ENCODE results near the gene CYLD.

Gene CYLD

GRCh38 chr16:50767197-50767596, 25.3 kb downstream of the CYLD start:
- FAIRE-seq = no peak
- no peak for DNase-seq (ENCODE audit: insufficient read length)
- TF ChIP-seq POLR2AphosphoS5 (IDR thresholded peaks at IDR 0.05; ENCODE audit: low read depth, low read length) (no peak), TAF1 (IDR thresholded peaks at IDR 0.05; ENCODE audit: borderline replicate concordance, low read depth, low read length) (no peak), POLR2A (IDR thresholded peaks at IDR 0.05; ENCODE audit: low read depth, low read length) (no peak)

- TF ChIP-seq POLR2AphosphoS5 (IDR thresholded peaks at IDR 0.05; ENCODE audit: low read depth, low read length) = no peak
- DNase-seq (ENCODE audit: insufficient read length) = no peak
- FAIRE-seq = no peak
These were observed 29.5 kb downstream of the CYLD start for GRCh38 chr16:50771366-50771765.

- no peak for FAIRE-seq
- no peak for TF ChIP-seq TAF1 (IDR thresholded peaks at IDR 0.05; ENCODE audit: borderline replicate concordance, low read depth, low read length)
- no peak for TF ChIP-seq POLR2AphosphoS5 (IDR thresholded peaks at IDR 0.05; ENCODE audit: low read depth, low read length)
- TF ChIP-seq POLR2A (IDR thresholded peaks at IDR 0.05; ENCODE audit: low read depth, low read length) = no peak
- DNase-seq (ENCODE audit: insufficient read length) = no peak
These were observed 32.5 kb downstream of the CYLD start for GRCh38 chr16:50774405-50774804.

GRCh38 chr16:50774960-50775359, 33.1 kb downstream of the CYLD start:
- FAIRE-seq = no peak
- no peak for DNase-seq (ENCODE audit: insufficient read length)
- no peak for TF ChIP-seq TAF1 (IDR thresholded peaks at IDR 0.05; ENCODE audit: borderline replicate concordance, low read depth, low read length)
- TF ChIP-seq POLR2A (IDR thresholded peaks at IDR 0.05; ENCODE audit: low read depth, low read length) = no peak
- TF ChIP-seq POLR2AphosphoS5 (IDR thresholded peaks at IDR 0.05; ENCODE audit: low read depth, low read length) = no peak

GRCh38 chr16:50776037-50776436, 34.2 kb downstream of the CYLD start:
- TF ChIP-seq POLR2AphosphoS5 (IDR thresholded peaks at IDR 0.05; ENCODE audit: low read depth, low read length) (no peak), TAF1 (IDR thresholded peaks at IDR 0.05; ENCODE audit: borderline replicate concordance, low read depth, low read length) (no peak), POLR2A (IDR thresholded peaks at IDR 0.05; ENCODE audit: low read depth, low read length) (no peak)
- DNase-seq (ENCODE audit: insufficient read length) (no peak), FAIRE-seq (no peak)

- FAIRE-seq = no peak
- no peak for TF ChIP-seq POLR2AphosphoS5 (IDR thresholded peaks at IDR 0.05; ENCODE audit: low read depth, low read length)
- no peak for TF ChIP-seq TAF1 (IDR thresholded peaks at IDR 0.05; ENCODE audit: borderline replicate concordance, low read depth, low read length)
- TF ChIP-seq POLR2A (IDR thresholded peaks at IDR 0.05; ENCODE audit: low read depth, low read length) = no peak
These were observed 36.6 kb downstream of the CYLD start for GRCh38 chr16:50778284-50779163.

GRCh38 chr16:50781043-50781442, 39.2 kb downstream of the CYLD start:
- no peak for TF ChIP-seq POLR2AphosphoS5 (IDR thresholded peaks at IDR 0.05; ENCODE audit: low read depth, low read length)
- no peak for TF ChIP-seq TAF1 (IDR thresholded peaks at IDR 0.05; ENCODE audit: borderline replicate concordance, low read depth, low read length)
- no peak for TF ChIP-seq POLR2A (IDR thresholded peaks at IDR 0.05; ENCODE audit: low read depth, low read length)

More at GRCh38 chr16:50778284-50779163, 36.6 kb downstream of the CYLD start:
- DNase-seq (ENCODE audit: insufficient read length) = no peak

GRCh38 chr16:50781518-50781917, 39.6 kb downstream of the CYLD start:
- no peak for DNase-seq (ENCODE audit: insufficient read length)
- FAIRE-seq = no peak

More at GRCh38 chr16:50781043-50781442, 39.2 kb downstream of the CYLD start:
- FAIRE-seq = no peak
- DNase-seq (ENCODE audit: insufficient read length) = no peak

GRCh38 chr16:50789757-50790156, 47.9 kb downstream of the CYLD start:
- FAIRE-seq (no peak), DNase-seq (ENCODE audit: insufficient read length) (no peak)
- no peak for TF ChIP-seq TAF1 (IDR thresholded peaks at IDR 0.05; ENCODE audit: borderline replicate concordance, low read depth, low read length)
- no peak for TF ChIP-seq POLR2A (IDR thresholded peaks at IDR 0.05; ENCODE audit: low read depth, low read length)
- TF ChIP-seq POLR2AphosphoS5 (IDR thresholded peaks at IDR 0.05; ENCODE audit: low read depth, low read length) = no peak

More at GRCh38 chr16:50781518-50781917, 39.6 kb downstream of the CYLD start:
- no peak for TF ChIP-seq POLR2AphosphoS5 (IDR thresholded peaks at IDR 0.05; ENCODE audit: low read depth, low read length)
- no peak for TF ChIP-seq TAF1 (IDR thresholded peaks at IDR 0.05; ENCODE audit: borderline replicate concordance, low read depth, low read length)
- no peak for TF ChIP-seq POLR2A (IDR thresholded peaks at IDR 0.05; ENCODE audit: low read depth, low read length)

- TF ChIP-seq POLR2A (IDR thresholded peaks at IDR 0.05; ENCODE audit: low read depth, low read length) = no peak
- FAIRE-seq = peak; percentile 9
- DNase-seq (ENCODE audit: insufficient read length) = no peak
These were observed 49.6 kb downstream of the CYLD start for GRCh38 chr16:50791522-50791921.

- no peak for FAIRE-seq
- TF ChIP-seq TAF1 (IDR thresholded peaks at IDR 0.05; ENCODE audit: borderline replicate concordance, low read depth, low read length) = no peak
These were observed 54.9 kb downstream of the CYLD start for GRCh38 chr16:50796829-50797228.

GRCh38 chr16:50797456-50797855, 55.6 kb downstream of the CYLD start:
- no peak for FAIRE-seq
- TF ChIP-seq POLR2A (IDR thresholded peaks at IDR 0.05; ENCODE audit: low read depth, low read length) = no peak
- TF ChIP-seq TAF1 (IDR thresholded peaks at IDR 0.05; ENCODE audit: borderline replicate concordance, low read depth, low read length) = no peak
- no peak for TF ChIP-seq POLR2AphosphoS5 (IDR thresholded peaks at IDR 0.05; ENCODE audit: low read depth, low read length)
- DNase-seq (ENCODE audit: insufficient read length) = no peak

More at GRCh38 chr16:50796829-50797228, 54.9 kb downstream of the CYLD start:
- DNase-seq (ENCODE audit: insufficient read length) = no peak
